GM19328 (cell line): Measurements from ENCODE around the gene VSIG10.
"Not testable (repeated sequence)": the region's sequence is repeated elsewhere in the genome, so short reads cannot be mapped to it uniquely, and the experiment has no call there.

Experiments used
- ATAC-seq: cut with Tn5 transposase; IDR thresholded peaks from one replicate; pipeline ENCODE4 v1.9.1; 2021; ENCODE audit warnings: mild to moderate bottlenecking, moderate library complexity; ENCODE audit not compliant: unreplicated experiment

VSIG10 gene

GRCh38 chr12:118103601-118104382, at the start of gene VSIG10:
VSIG10 (minus strand) TSS chr12:118104011; CDS start chr12:118103671, 340 bp downstream.
- ATAC-seq, result no peak

GRCh38 chr12:118151755-118152154, 47.9 kb upstream of the VSIG10 start:
- no peak for ATAC-seq

GRCh38 chr12:118150625-118151024, 46.8 kb upstream of the VSIG10 start:
- ATAC-seq, result no peak

- ATAC-seq, result no peak
Observed at GRCh38 chr12:118148287-118148686, 44.5 kb upstream of the VSIG10 start.

GRCh38 chr12:118145798-118146156, 42.0 kb upstream of the VSIG10 start:
- ATAC-seq, result no peak

- ATAC-seq, result no peak
Observed at GRCh38 chr12:118145113-118145797, 41.4 kb upstream of the VSIG10 start.

- ATAC-seq, result no peak
Observed at GRCh38 chr12:118144499-118144898, 40.7 kb upstream of the VSIG10 start.

- ATAC-seq, result no peak
Observed at GRCh38 chr12:118140825-118141224, 37.0 kb upstream of the VSIG10 start.

GRCh38 chr12:118137148-118137678, 33.4 kb upstream of the VSIG10 start:
- no peak for ATAC-seq

GRCh38 chr12:118136559-118137003, 32.8 kb upstream of the VSIG10 start:
- peak; percentile 37 for ATAC-seq

- ATAC-seq, result peak; percentile 98
Observed at GRCh38 chr12:118135788-118136558, 32.2 kb upstream of the VSIG10 start, which contains the start of gene PEBP1. PEBP1 (plus strand) TSS chr12:118136124; CDS start chr12:118136210, 86 bp downstream.

GRCh38 chr12:118129436-118129835, 25.6 kb upstream of the VSIG10 start:
- ATAC-seq, result not testable (repeated sequence)

GRCh38 chr12:118127867-118128266, 24.1 kb upstream of the VSIG10 start:
- ATAC-seq, result no peak

GRCh38 chr12:118126119-118126757, 22.4 kb upstream of the VSIG10 start:
- no peak for ATAC-seq

- no peak for ATAC-seq
Observed at GRCh38 chr12:118125743-118126118, 21.9 kb upstream of the VSIG10 start.

GRCh38 chr12:118124333-118124874, 20.6 kb upstream of the VSIG10 start:
- ATAC-seq, result no peak

- ATAC-seq, result no peak
Observed at GRCh38 chr12:118122264-118122663, 18.5 kb upstream of the VSIG10 start.

GRCh38 chr12:118120579-118121363, 17.0 kb upstream of the VSIG10 start:
- ATAC-seq, result no peak

- no peak for ATAC-seq
Observed at GRCh38 chr12:118119449-118119879, 15.7 kb upstream of the VSIG10 start.

- no peak for ATAC-seq
Observed at GRCh38 chr12:118109088-118109487, 5.3 kb upstream of the VSIG10 start.
